ENCODE data around the gene COG2. TPM values are rescaled to one million over a fixed set of nuclear protein-coding genes. Genes with fewer than 3 reads are reported as not detected.

Gene COG2
- total RNA-seq, 1 donor from 2014 or later: 23.0 TPM

DNA sequence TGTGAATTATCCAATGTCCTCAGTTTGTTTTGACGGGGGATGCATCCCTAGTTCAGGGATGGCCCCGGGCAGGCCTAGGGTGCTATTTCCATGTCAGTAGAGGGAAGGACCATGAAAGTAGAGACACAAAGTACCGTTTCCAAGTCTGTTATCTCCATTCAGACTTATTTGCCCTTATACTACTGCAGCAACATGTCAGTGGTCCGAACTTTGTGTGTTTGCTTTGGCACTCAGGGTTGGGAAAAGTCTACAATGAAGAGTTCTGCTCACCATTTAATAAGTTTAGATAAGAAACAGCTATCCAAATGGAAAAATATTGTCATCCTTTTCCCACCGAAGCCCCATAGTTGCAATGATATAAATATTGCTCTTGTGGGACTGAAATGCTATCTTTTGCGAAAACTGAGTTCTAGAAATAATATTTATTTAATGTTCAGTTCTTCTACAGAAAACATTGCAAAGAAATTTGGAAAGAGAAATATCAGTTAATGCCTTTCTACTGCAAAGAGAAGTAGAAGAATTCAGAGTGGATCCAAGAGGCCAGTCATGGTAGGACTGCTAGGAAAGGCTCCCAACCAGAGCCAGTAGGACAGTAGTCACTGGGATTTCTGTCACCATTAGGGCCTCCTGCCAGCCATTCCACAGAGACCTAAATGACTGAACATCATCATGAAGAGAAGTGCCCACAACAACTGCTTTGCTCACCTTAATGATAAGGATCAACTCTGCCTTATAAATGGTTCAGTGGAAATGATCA lies 83.2 kb downstream of the COG2 start:
- Mint-ChIP-seq H3K9me3 (peaks cover 19% of the 10 kb centered on the region), H3K27ac (no peak overlapping the region), H3K4me1 (no peaks in the 10 kb centered on the region), H3K36me3 (no peaks in the 10 kb centered on the region), H3K27me3 (ENCODE audit: low read depth) (peaks cover 8% of the 10 kb centered on the region), H3K4me3 (no peak overlapping the region)
- TF ChIP-seq, protein P1, sequence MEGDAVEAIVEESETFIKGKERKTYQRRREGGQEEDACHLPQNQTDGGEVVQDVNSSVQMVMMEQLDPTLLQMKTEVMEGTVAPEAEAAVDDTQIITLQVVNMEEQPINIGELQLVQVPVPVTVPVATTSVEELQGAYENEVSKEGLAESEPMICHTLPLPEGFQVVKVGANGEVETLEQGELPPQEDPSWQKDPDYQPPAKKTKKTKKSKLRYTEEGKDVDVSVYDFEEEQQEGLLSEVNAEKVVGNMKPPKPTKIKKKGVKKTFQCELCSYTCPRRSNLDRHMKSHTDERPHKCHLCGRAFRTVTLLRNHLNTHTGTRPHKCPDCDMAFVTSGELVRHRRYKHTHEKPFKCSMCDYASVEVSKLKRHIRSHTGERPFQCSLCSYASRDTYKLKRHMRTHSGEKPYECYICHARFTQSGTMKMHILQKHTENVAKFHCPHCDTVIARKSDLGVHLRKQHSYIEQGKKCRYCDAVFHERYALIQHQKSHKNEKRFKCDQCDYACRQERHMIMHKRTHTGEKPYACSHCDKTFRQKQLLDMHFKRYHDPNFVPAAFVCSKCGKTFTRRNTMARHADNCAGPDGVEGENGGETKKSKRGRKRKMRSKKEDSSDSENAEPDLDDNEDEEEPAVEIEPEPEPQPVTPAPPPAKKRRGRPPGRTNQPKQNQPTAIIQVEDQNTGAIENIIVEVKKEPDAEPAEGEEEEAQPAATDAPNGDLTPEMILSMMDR (IDR thresholded peaks at IDR 0.05; ENCODE audit: unreplicated experiment): no peak
- DNase-seq (ENCODE audit: low spot score in 2 of 2, unreplicated experiment in 2 of 2): no peak

DNA sequence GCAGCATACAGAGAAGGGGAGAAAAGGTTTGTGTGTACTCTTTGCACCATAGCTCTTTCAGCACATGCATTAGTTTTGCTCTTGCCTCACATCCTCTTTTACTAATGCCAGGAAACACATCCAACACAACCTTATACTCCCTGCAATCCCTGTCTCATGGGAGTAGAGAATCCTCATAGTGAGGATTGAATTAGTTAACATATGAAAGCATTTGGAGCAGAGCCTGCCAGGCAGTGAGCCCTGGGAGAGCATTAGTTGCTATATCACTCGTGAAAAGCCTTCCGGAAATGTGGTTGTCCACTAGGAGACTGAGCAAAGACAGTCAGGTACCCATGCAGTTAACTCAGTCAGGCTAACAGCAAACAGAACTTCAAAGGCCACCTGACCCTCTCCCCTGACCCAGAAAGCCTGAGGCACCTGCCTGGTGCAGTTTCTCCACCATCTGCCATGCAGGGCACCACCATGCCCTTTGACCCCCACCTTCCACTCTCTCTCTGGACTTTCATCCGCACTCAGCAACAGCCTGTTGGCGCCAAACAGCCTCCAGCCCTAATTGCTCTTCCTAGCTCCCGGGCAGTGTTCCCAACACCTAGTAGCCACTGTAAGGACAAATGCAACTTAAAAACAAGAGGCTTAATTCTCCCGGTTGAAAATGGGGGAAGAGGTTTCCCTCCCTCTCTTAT lies 86.6 kb downstream of the COG2 start:
- no peaks in the 10 kb centered on the region for H3K36me3 Mint-ChIP-seq
- no peak overlapping the region for H3K4me3 Mint-ChIP-seq
- TF ChIP-seq, protein P1 (IDR thresholded peaks at IDR 0.05; ENCODE audit: unreplicated experiment): no peak
- no peak overlapping the region for H3K27ac Mint-ChIP-seq
- H3K4me1 Mint-ChIP-seq: no peaks in the 10 kb centered on the region
- no peak for DNase-seq (ENCODE audit: low spot score in 2 of 2, unreplicated experiment in 2 of 2)
- peaks cover 5% of the 10 kb centered on the region for H3K9me3 Mint-ChIP-seq
- peaks cover 5% of the 10 kb centered on the region for H3K27me3 Mint-ChIP-seq (ENCODE audit: low read depth)

DNA sequence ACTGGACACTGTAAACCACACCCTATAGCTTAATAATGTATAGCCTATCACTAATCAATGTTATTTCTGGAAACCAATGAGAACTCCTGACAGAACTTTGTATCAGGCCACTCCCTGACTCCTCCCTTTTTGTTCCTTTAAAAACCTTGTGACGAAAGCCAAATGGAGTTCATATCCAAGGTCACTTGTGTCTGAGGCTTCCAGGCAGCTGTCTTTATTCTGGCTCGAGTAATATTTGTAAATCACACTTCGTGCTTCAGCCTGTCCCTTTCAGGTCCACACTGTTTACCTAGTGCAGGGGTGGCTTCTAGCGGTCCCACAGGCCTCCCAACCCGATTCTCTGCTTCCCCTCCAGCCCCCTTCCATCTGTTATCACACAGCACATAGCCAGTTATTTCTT lies 88.7 kb downstream of the COG2 start:
- TF ChIP-seq, protein P1 (IDR thresholded peaks at IDR 0.05; ENCODE audit: unreplicated experiment): no peak
- Mint-ChIP-seq H3K4me3 (no peak overlapping the region), H3K27me3 (ENCODE audit: low read depth) (peaks cover 7% of the 10 kb centered on the region), H3K4me1 (no peaks in the 10 kb centered on the region), H3K36me3 (no peaks in the 10 kb centered on the region), H3K9me3 (peaks cover 5% of the 10 kb centered on the region), H3K27ac (no peak overlapping the region)
- DNase-seq (ENCODE audit: low spot score in 2 of 2, unreplicated experiment in 2 of 2): no peak

DNA sequence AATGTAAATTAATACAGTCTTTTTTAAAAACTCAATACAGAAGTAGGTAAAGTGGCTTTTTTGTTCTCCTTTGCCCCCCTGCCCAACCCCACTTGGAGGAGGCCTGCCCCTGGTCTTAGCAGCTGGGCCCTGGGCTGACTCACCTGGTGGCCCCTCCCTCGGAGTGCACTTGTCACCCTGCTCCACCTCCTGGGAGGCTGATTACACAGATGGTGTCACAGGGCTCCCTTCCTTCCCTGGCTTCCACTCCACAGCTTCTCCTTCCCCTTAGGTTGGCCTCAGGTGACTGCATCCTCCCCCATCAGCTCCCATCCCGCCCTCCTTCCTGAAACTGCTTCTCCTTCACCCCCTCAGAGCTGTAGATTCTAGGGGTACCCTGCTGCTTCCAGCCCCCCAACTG lies 93.2 kb downstream of the COG2 start:
- Mint-ChIP-seq H3K4me3 (no peak overlapping the region), H3K9me3 (peaks cover 10% of the 10 kb centered on the region), H3K36me3 (no peaks in the 10 kb centered on the region), H3K4me1 (no peaks in the 10 kb centered on the region), H3K27ac (no peak overlapping the region), H3K27me3 (ENCODE audit: low read depth) (peaks cover 19% of the 10 kb centered on the region)
- TF ChIP-seq, protein P1 (IDR thresholded peaks at IDR 0.05; ENCODE audit: unreplicated experiment): no peak
- DNase-seq (ENCODE audit: low spot score in 2 of 2, unreplicated experiment in 2 of 2): no peak

DNA sequence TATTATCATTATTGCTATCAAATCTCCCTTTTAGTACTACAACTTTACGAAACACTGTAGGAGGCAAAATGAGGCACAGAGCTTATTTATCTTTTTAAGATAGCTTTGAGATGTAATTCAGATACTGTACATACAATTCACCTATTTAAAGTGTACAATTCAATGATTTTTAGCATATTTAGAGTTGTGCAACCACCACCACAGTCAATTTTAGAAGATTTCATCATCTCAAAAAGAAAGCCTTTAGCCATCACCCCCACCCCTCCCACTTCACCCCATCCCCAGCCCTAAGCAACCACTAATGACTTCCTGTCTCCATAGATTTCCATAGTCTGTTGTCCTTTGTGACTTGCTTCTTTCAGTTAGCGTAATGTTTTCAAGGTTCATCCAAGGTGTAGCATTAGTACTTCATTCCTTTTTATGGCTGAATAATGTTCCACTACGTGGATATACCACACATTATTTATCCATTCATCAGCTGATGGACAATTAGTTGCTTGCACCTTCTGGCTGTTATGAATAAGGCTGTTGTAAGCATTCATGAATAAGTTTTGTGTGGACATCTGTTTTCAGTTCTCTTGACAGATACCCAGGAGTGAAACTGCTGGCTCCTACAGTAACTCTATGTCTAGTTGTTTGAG lies 95.5 kb downstream of the COG2 start:
- Mint-ChIP-seq H3K4me1 (no peaks in the 10 kb centered on the region), H3K27ac (no peak overlapping the region)
- no peak for DNase-seq (ENCODE audit: low spot score in 2 of 2, unreplicated experiment in 2 of 2)

More for the DNA sequence above, 95.5 kb downstream of the COG2 start:
- Mint-ChIP-seq H3K9me3 (peaks cover 10% of the 10 kb centered on the region), H3K27me3 (ENCODE audit: low read depth) (peaks cover 19% of the 10 kb centered on the region), H3K4me3 (no peak overlapping the region), H3K36me3 (no peaks in the 10 kb centered on the region)
- TF ChIP-seq, protein P1 (IDR thresholded peaks at IDR 0.05; ENCODE audit: unreplicated experiment): no peak
